GM18517 (cell line): ENCODE results near the gene CEP19.

Experiments
- ATAC-seq: cut with Tn5 transposase; IDR thresholded peaks from one replicate; pipeline ENCODE4 v1.9.1; 2021; ENCODE audit warnings: mild to moderate bottlenecking, moderate library complexity; ENCODE audit not compliant: unreplicated experiment

CEP19 gene

DNA sequence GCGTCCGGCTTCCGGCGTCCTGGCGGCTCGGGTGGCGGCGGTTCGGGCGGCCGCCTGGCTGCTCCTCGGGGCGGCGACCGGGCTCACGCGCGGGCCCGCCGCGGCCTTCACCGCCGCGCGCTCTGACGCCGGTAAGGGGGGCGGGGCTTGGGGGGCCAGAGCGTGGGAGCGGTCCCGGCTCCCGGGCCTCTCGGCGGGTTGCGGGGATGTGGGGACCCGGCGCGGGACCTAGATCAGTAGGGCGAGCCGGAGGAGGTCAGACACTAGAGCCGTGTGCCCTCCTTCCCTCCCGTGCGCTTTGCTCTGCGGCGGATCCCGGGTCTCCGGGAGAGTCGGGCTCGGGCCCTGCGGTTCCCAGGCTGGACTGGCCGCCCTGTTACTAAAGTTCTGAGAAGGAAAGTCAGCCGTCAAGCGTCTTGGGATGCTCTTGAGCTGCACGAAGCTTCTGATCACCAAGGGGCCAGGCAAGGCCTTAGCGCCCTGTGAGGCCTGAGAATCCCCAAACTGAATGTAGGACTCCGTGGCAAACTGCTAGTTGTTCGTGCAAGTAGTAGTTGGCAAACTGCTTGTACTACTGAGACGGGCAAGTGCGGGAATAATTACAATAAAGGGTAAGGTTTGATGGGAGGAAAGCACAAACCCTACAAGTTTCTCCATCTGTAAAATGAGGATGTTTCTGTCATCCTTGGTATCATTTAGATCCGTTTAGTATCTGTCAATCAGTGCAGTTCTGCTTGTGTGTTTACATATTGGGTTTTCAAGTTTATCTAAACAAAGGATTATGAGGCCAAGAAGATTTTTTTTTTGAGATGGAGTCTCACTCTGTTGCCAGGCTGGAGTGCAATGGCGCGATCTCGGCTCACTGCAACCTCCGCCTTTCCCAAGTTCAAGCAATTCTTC, 714 bp upstream of the CEP19 start:
- peak; percentile 48 for ATAC-seq

- ATAC-seq: no peak
Measured at GRCh38 chr3:196708467-196708866, 3.6 kb downstream of the CEP19 start.

- no peak for ATAC-seq
Measured at GRCh38 chr3:196707566-196707965, 4.5 kb downstream of the CEP19 start.

GRCh38 chr3:196706731-196707130, 5.3 kb downstream of the CEP19 start:
- ATAC-seq: no peak

DNA sequence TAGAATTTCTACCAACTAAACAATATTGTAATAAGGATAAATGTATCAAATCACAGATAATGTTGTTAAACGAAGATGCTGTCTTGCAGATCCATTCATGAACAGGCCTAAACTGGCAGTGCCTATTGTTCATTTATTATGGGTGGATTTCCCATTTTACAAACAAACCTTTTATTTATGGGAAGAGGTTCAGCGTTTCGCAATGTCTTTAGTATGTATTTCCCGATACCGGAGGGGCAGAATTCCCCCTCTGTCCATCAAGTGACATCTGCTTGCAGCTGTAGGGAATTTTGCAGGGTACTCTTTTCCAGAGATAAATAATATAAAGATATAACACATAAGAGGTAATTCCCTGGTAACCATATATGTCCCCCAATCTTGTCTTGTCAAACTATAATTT, 5.7 kb downstream of the CEP19 start:
- no peak for ATAC-seq

DNA sequence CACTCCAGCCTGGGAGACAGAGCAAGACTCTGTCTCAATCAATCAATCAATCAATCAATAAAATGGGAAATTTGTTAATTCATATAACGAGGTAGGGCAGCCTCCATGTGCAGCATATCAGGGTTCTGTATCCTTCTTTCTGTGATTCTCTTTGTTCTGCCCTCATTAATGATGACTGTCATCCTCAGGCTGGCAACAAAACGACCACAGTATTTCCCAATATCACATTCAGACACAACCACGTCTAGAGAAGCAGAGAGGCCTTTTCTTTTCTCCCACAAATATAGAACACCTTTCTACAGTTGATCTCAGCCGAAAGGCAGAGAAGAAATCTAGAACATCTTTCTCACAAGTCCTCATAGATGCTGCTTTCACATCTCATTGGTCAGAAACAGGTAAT, 11.2 kb downstream of the CEP19 start:
- ATAC-seq: no peak

- no peak for ATAC-seq
Measured at GRCh38 chr3:196699749-196700148, 12.3 kb downstream of the CEP19 start.

DNA sequence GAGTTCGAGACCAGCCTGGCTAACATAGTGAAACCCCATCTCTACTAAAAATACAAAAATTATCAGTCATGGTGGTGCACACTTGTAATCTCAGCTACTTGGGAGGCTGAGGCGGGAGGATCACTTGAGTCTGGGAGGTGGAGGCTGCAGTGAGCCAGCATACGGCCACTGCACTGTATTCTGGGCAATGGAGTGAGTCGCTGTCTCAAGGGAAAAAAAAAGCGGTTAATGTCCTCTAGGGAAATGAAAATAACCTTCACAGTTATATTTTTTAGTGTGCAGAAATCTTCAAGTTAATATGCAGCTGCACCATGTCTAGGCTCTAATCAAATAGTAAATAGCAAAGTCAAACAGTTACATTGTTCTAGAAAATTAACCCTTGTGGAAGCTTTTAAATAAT, 14.8 kb downstream of the CEP19 start:
- no peak for ATAC-seq

- no peak for ATAC-seq
Measured at GRCh38 chr3:196695849-196696226, 16.2 kb downstream of the CEP19 start.

DNA sequence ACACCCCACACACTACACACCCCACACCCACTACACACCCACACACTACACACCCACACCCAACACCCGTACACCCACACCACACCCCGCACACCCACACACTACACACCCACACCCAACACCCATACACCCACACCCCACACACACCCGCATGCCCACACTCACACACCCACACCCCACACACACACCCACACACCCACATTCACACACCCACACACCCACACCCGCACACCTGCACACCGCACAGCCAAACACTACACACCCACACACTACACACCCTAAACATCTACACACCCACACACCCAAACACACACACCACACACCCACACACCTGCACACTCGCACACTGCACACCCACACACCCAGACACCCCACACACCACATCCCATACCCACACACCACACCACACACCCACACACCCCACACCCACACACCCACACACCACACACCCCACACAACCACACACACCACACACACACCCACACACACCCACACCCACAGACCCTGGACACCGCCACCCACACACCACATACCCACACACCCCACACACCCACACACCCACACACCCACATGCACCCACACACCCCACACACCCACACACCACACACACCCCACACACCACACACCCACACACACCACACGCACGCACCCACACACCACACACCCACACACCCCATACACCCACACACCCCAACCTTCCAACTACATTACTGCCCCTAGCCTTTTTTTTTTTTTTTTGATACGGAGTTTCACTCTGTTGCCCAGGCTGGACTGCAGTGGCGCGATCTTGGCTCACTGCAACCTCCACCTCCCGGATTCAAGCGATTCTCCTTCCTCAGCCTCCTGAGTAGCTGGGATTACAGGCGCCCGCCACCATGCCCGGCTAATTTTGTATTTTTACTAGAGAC, 16.9 kb downstream of the CEP19 start:
- no peak for ATAC-seq

DNA sequence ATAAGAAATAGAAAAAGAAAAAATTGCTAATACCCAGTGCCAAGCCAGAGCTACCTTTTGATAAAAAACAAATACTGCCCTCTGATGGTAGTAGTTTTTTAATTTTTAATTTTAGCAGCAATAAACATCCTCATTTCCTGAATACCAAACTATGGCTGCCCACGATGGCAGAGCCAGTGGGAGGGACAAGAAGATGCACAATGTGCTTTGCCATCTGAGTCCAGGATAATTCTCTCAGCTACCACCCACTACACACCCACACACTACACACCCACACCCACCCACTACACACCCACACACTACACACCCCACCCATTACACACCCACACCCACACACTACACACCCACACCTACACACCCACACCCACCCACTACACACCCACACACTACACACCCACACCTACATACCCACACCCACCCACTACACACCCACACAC, 17.8 kb downstream of the CEP19 start:
- no peak for ATAC-seq

DNA sequence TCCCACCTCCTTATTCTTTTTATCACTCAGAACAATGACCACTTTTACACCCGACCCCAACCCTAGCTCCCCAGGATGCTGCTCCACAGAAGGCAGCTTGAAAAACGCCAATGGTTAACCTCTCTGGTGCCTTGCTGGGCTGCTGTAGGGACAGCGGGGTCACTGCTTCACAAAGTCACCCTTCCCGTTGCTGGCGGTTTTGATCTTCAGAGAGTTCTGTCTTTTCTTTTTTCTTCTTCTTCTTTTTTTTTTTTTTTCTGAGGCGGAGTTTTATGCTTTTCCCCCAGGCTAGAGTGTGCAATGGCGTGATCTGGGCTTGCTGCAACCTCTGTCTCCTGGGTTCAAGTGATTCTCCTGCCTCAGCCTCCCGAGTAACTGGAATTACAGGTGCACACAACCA, 20.7 kb downstream of the CEP19 start:
- ATAC-seq: no peak

DNA sequence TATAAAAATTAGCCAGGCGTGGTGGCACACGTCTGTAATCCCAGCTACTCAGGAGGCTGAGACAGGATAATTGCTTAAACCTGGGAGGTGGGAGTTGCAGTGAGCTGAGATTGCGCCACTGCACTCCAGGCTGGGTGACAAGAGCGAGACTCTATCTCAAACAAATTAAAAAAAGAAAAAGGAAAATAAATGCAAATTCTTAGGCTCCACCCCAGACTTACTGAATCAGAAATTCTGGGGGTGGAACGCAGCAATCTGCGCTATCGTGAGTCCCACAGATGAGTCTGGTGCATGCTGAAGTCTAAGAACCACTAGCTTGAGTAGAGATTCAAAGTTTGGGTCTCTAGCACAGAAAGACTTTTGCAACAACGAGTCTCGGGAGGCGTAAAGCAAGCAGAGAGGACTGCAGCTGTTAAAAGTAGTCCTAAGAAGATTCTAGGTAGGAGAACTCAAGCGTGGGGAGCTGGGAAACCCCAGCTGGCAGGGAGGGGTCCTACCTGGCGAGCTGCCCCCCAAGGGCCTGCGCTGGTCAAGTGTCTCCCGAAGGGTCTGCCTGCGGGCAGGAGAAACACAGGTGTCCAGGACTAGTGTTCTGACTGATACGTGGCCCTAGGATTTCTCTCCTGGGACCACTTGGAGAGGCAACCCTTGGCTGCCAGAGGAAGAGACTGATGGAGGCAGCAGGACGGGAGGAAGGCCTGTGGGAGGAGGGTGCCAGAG, 21.9 kb downstream of the CEP19 start:
- ATAC-seq: no peak

DNA sequence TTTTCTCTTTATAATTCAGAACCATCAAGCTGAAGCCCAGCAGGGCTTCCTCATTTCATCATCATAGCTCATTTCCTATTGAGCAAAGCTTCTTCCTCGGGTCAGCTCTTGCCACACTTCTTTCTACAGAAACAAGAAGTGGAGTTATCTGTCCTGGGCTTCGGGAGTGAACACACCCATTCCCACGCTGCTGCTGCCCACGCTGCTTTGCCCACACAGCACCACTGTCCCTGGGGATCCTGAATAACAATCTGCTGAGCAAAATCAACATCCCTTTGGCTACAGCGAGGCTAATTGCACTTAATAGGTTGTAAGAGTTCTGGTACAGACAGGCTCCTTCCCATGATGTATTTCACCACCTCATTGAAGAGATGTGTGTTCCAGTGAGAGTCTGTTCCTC, 23.7 kb downstream of the CEP19 start:
- ATAC-seq: no peak

GRCh38 chr3:196686436-196686835, 25.6 kb downstream of the CEP19 start:
- no peak for ATAC-seq

GRCh38 chr3:196684548-196685407, 27.3 kb downstream of the CEP19 start:
- peak; percentile 87 for ATAC-seq

DNA sequence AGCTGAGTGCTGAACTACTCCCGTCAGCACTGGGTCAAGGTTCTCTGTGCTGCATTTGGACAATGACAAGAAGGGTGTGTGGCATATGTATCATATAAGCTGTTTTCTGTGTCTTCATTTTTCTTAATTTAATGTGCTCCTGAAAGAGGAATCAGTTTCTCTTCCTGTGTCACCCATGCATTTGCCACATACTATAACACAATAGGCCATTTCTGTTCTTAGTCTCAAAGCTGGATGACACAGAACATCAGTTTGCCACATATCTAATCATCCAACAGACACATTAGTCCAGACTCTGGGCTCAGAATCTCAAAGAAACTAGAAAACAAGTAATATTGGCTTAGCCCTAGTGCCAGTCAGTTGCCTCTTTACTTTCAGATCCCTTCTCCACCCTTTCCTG, 34.1 kb downstream of the CEP19 start:
- ATAC-seq: no peak

DNA sequence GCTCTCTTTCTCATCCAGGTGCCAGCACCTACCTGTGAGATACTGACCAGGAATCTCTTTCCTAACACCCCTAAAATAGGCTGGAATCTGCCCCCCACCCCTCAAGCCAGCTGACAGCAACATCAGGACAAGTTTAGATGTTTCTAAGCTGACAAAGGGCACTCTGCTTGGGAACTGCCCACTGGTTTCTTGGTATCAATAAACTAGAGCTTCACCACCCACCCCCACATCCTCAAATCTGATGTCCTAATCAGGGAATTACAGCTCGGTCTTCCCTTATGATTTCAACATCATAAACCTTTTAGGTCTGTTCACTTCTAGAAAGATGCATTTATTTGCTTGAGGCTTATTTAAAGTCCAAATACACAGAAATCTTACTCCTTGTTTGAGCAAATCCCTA, 34.7 kb downstream of the CEP19 start:
- ATAC-seq: no peak

GRCh38 chr3:196673632-196674031, 38.4 kb downstream of the CEP19 start:
- no peak for ATAC-seq

DNA sequence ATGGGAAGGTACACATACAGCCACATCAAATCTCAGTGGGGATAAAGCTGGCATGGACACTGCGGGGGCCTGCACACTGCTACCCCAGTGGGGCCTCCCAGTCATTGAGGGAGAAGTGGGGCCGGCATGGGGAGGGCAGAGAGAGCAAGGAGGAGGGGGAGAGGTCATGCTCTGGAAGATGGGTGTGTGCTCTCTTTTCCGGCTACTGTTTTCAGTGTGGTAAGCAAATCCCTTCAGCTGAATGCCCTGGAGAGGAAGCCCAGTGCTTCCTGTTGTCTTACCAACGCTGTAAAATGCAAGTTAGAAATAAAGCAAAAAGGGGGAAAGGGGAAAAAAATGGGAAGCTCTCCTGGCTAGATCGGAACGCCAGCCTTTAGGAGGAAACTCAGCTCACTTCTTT, 41.7 kb downstream of the CEP19 start:
- no peak for ATAC-seq
